Measurements from ENCODE around the gene ALAD.
A peak's percentile ranks its signal among the peaks of the same experiment; 100 is the strongest.

Gene ALAD

DNA sequence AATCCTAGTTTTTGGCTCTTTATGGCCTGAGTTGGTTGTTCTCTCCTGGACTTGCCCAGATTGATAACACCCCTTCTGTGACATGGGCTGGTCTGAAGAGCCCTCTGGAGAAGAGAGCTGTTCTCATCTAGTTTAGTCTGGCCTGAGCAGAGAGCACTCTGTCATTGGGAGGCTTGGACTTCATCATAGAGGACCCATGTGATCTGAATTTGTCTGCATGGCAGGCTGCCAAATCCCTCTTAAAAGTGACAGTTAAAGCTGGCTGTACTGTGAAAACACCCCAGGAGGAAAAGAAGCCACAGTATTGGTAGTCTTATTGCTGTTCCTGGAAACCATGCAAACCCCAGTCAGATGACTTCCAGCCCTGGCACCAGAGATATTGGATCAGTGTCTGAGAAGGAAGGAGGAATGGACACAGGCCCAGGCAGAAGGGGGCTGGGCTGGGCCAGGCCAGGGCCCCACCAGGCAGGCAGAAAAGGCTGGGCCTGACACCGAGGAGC lies 57.3 kb downstream of the ALAD start:
- DNase-seq: no peak

DNA sequence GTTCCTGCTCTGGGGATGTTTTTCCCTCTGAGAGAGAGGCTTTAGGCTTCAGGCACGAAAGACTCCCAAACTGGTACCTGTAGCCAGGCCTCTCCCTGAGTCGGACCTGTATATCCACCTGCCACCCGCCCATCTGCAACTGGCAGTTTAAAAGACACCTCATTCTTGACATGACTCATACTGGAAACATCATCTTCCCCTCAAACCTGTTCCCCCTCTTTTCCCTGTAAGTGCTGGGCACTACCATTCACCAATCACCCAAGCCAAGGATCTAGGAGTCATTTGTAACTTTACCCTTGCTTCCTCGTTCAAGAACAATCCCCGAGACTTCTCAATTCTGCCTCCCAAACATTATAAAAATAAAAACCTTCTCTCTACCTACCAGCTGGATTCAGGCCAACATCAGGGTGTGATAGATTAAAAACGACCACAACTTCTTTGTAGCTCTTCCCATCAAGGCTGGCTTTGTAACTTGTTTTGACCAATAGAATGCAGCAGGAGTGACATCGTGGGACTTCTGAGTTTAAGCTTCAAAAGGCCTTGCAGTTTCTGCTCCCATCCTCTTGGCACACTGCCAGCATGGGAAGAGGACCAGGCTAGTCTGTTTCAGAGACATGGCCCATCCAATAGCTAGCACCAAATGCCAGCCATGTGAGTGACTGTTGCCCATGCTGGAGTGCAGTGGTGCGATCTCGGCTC lies 59.2 kb downstream of the ALAD start:
- no peak for DNase-seq

DNA sequence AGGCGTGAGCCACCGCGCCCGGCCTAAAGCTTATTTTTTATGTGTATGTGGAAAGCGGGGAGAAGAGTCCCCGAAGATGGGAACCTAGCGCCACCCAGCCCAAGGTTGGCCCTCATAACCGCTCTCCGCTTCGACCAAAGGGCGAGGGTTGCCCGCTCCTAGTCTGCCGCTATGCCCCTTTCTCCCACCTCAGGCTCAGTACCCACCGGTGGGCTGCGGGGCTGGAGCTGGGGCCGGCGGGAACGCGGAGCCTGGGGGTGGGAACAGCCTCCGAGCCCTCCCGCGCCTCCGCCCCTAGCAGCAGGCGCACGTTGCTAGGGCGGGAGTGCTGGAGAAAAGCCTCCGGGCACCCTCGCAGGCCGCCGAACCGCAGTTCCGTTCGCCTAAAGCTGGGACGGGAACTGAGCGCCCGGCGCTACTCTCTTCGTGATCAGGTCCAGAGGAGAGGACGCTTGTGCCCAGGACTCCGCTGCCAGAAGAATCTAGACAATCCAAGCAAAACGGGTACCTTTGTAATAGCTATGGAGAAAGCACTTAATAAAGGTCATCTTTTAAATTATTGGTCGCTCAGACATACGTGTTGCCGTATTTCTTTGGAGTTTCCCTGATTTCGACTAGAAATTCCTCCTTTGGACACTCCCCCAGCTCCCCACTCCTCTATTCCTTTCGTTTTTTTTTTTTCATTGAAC lies 60.9 kb downstream of the ALAD start, which contains the start of gene WDR31:
Gene WDR31, minus strand, starts transcription at position 265 of the 689 bp plus-strand sequence. CDS start 8,253 bp downstream, outside the sequence.
- peak; percentile 90 for DNase-seq

DNA sequence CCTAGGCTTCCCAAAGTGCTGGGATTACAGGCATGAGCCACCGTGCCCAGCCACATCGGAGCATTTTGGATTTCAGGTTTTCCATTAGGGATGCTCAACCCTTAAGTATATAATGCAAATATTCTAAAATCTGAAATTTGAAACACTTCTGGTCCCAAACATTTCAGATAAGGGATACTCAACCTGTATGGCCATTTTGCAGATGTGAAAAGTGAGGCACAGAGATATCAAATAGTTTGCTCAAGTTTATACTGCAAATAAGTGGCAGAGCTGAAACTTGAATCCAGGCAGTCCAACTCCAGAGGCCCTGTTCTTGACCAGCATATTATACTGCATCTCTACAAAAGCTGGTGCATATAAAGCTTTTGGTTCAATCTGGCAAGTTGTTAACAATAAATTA lies 63.4 kb downstream of the ALAD start:
- no peak for DNase-seq
